Activated T-cell treated with anti-CD3 and anti-CD28 coated beads, Interleukin-2, amount 50 U/mL, for 24 hours (primary cell): ENCODE data around the gene CCN2.

ENCODE experiments used
- DNase-seq: peaks from one replicate; pipeline ENCODE4 v3.0.0-alpha.2; 2020
- H3K27ac Mint-ChIP-seq: 2 replicates; pipeline ENCODE4 v1.8.0; 2020; ENCODE audit warnings: mild to moderate bottlenecking, mixed read lengths
- H3K27me3 Mint-ChIP-seq: 2 replicates; pipeline ENCODE4 v1.8.0; 2020; ENCODE audit warnings: mixed read lengths
- H3K36me3 Mint-ChIP-seq: 2 replicates; pipeline ENCODE4 v1.8.0; 2020; ENCODE audit warnings: low read depth, mixed read lengths
- H3K4me1 Mint-ChIP-seq: 2 replicates; pipeline ENCODE4 v1.8.0; 2020; ENCODE audit warnings: low read depth, mixed read lengths
- H3K4me3 Mint-ChIP-seq: 2 replicates; pipeline ENCODE4 v1.8.0; 2020; ENCODE audit warnings: mild to moderate bottlenecking, moderate library complexity, mixed read lengths
- H3K9me3 Mint-ChIP-seq: 2 replicates; pipeline ENCODE4 v1.8.0; 2020; ENCODE audit warnings: mixed read lengths

Gene CCN2

DNA sequence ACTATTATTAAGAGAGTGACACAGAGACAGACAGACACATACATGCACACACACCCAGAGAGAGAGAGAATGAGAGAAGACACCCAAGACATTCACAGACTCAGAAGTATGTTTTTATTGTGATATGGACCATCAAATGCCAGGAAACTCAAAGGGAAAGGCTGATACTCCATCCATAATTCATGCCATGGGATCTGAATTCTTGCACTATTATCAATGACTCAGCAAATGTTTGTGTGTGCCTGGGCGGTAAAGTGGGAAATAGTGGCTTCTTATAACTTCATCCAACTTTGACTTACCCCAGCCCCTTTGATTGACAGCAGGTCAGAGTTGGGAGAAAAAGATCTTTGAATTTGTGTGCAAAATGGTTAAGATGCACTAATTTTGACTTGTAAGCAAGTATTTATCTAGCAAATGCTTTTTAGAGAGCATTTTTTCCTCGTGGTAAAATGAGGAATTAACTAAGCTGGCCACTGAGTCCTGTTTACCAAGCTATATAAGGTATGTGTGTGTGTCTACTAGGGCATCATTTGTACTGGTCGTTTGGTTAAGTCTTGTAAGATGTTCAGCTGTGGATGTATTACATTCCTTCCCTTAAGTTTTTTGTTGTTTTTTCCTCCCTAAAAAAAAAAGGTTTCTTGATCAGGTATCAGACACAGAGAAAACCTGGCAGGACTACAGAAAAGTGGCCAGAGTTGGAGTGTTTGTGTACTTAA lies 3.0 kb upstream of the CCN2 start:
- Mint-ChIP-seq H3K9me3 (no peaks in the 10 kb centered on the region), H3K4me1 (peaks cover 13% of the 10 kb centered on the region), H3K36me3 (no peaks in the 10 kb centered on the region), H3K27me3 (peaks cover 68% of the 10 kb centered on the region), H3K4me3 (no peak overlapping the region), H3K27ac (no peak overlapping the region)
- no peak for DNase-seq

DNA sequence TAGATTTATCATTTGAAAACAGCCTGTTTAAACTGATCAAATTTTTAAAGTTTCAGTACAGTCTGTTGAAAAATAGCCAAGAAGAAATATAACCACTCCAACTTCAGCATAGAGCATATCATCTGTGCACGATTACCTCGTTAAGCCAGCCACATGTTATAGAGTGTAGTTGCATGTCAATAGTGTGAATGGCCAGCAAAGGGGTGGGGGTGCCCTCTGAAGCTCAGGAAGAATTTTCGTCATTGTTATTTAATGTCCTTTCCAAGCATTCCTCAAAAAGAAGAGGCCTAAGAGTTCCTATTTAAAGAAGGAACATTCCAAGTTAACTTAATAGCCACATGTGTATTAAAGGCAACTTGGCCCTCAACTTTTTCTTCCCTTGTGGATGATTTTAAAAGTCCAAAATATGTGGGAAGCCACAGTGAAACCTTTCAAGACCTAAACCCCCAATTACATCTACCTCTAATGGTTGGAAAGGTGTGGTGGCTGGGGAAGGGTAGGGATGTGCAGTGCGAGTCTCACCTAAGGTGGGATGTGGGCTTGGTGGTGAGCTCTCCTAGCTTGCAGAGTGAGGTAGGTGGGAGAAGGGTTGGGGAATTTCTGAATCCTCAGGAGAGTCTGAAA lies 1.8 kb upstream of the CCN2 start:
- no peak for DNase-seq
- H3K4me3 Mint-ChIP-seq = no peak overlapping the region
- H3K4me1 Mint-ChIP-seq = peaks cover 13% of the 10 kb centered on the region
- H3K36me3 Mint-ChIP-seq = no peaks in the 10 kb centered on the region
- H3K9me3 Mint-ChIP-seq = no peaks in the 10 kb centered on the region
- H3K27ac Mint-ChIP-seq = no peak overlapping the region
- peaks cover 73% of the 10 kb centered on the region for H3K27me3 Mint-ChIP-seq

DNA sequence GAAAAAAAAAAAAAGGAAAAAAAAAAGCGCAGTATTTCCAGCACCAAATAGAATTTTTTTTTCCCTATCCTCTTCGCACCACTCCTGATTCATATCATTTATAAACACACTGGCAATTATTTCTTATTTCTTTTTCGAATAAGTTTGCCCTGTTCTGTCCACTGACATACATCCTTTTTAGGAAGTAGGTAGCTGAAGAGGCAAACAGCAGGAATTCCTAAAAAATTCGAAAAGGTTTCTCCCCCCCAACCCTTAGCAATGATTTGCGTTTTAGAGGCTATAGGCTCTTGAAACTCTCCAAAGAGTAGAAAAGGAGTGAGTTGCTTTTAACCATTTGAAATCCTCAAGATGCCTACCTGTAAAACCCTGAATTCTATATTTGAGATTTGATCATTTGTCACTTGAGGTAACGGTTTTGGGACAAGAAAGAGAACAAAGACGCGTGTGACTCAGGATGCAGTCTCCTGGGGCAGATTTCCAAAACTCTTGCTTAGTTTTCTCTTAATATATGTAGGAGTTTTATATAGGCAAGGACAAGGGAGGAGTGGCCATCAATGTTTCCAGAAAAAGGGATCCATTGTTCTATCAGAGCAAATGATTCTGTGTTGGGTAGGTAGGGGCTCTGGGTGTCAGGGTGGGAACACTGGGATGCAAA lies 531 bp upstream of the CCN2 start:
- Mint-ChIP-seq H3K27me3 (peaks cover 83% of the 10 kb centered on the region), H3K27ac (no peak overlapping the region), H3K4me3 (peak overlapping the region; percentile 45), H3K36me3 (no peaks in the 10 kb centered on the region), H3K4me1 (peaks cover 13% of the 10 kb centered on the region), H3K9me3 (no peaks in the 10 kb centered on the region)
- no peak for DNase-seq

DNA sequence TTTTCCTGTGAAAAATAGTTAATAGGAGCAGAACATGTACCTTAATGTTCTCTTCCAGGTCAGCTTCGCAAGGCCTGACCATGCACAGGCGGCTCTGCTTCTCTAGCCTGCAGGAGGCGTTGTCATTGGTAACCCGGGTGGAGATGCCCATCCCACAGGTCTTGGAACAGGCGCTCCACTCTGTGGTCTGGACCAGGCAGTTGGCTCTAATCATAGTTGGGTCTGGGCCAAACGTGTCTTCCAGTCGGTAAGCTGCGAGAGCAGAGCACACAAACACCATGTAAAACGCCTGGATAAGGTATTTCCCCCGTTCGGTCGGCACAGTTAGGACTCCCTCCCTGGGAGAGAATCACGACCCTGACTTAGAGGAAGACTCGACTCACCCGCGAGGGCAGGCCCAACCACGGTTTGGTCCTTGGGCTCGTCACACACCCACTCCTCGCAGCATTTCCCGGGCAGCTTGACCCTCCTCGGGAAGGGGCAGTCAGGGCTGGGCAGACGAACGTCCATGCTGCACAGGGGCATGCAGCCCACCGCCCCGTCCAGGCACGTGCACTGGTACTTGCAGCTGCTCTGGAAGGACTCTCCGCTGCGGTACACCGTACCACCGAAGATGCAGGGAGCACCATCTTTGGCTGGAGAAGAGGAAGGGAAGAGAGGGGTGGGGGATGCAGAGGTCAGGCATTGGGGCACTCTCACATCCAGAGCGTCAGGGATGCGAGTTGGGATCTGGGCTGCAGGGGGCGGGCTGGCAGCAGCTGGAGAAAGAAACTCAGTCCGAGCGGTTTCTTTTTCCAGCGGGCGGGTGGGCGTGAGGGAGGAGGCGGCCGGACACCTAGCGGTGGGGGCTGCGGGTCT lies 1.0 kb downstream of the CCN2 start:
- no peak overlapping the region for H3K27ac Mint-ChIP-seq
- H3K4me1 Mint-ChIP-seq = peaks cover 13% of the 10 kb centered on the region
- H3K36me3 Mint-ChIP-seq = no peaks in the 10 kb centered on the region
- peak; percentile 36 for DNase-seq
- peaks cover 82% of the 10 kb centered on the region for H3K27me3 Mint-ChIP-seq
- no peaks in the 10 kb centered on the region for H3K9me3 Mint-ChIP-seq
- H3K4me3 Mint-ChIP-seq = peak overlapping the region; percentile 66

DNA sequence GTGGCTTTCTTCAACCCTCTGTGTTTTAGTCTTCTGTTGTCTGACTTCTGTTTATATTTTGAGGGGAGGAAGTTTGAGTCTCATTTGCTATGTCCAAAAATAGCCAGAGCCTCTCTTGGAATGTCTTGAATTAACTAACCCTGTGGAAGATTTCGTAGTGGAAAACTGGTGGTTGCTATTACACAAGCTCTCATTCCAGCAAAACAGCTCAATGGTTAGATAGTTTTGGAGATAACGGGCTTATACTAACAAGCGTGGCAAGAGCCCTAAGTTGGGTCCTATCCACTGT lies 1.6 kb downstream of the CCN2 start:
- Mint-ChIP-seq H3K9me3 (no peaks in the 10 kb centered on the region), H3K27me3 (peaks cover 78% of the 10 kb centered on the region), H3K27ac (no peak overlapping the region), H3K36me3 (no peaks in the 10 kb centered on the region), H3K4me1 (peaks cover 13% of the 10 kb centered on the region), H3K4me3 (no peak overlapping the region)
- DNase-seq = no peak

DNA sequence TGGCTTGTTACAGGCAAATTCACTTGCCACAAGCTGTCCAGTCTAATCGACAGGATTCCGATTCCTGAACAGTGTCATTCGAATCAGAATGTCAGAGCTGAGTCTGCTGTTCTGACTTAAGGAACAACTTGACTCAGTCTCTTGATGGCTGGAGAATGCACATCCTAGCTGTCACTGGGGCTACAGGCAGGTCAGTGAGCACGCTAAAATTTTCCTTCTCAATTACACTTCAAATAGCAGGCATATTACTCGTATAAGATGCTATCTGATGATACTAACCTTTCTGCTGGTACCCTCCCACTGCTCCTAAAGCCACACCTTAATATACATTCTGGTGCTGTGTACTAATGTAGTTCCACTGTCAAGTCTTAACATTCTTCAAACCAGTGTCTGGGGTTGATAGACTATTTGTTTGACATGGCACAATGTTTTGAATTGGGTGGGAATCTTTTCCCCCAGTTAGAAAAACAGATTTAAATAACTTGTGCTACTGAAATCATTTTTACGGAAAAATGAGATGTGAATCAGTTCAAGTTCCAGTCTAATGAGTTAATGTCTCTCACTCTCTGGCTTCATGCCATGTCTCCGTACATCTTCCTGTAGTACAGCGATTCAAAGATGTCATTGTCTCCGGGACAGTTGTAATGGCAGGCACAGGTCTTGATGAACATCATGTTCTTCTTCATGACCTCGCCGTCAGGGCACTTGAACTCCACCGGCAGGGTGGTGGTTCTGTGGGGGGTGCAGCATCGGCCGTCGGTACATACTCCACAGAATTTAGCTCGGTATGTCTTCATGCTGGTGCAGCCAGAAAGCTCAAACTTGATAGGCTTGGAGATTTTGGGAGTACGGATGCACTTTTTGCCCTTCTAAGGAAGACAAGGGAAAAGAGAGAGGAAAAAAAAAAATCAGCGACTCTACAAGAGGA lies 2.2 kb downstream of the CCN2 start:
- peaks cover 13% of the 10 kb centered on the region for H3K4me1 Mint-ChIP-seq
- H3K4me3 Mint-ChIP-seq = no peak overlapping the region
- no peak overlapping the region for H3K27ac Mint-ChIP-seq
- peaks cover 72% of the 10 kb centered on the region for H3K27me3 Mint-ChIP-seq
- no peaks in the 10 kb centered on the region for H3K9me3 Mint-ChIP-seq
- DNase-seq = no peak
- no peaks in the 10 kb centered on the region for H3K36me3 Mint-ChIP-seq

DNA sequence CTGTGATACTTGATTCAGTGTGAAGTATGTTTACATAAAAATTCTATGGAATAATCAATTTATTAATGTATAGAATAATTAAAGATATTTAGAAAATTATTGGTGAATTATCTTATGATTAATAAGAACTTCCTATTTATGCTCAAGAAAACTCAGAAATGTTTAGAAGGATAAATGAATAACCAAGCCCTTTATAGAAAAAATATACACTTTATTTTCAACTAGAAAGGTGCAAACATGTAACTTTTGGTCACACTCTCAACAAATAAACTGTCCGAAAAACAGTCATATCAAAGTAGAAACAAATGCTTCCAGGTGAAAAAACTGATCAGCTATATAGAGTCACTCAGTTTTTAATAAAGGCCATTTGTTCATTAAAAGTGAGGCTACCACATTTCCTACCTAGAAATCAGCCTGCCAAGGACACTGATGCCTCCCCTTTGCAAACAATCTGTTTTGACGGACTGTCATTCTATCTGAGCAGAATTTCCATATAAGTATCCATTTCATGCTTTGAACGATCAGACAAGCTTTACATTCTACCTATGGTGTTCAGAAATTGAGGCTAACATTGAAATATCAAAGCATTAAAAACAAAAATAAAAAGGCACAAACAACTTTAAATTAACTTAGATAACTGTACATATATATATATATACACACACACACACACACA lies 3.0 kb downstream of the CCN2 start:
- H3K36me3 Mint-ChIP-seq = no peaks in the 10 kb centered on the region
- no peak for DNase-seq
- no peaks in the 10 kb centered on the region for H3K9me3 Mint-ChIP-seq
- peaks cover 65% of the 10 kb centered on the region for H3K27me3 Mint-ChIP-seq
- H3K4me3 Mint-ChIP-seq = no peak overlapping the region
- no peak overlapping the region for H3K27ac Mint-ChIP-seq
- H3K4me1 Mint-ChIP-seq = peaks cover 13% of the 10 kb centered on the region

DNA sequence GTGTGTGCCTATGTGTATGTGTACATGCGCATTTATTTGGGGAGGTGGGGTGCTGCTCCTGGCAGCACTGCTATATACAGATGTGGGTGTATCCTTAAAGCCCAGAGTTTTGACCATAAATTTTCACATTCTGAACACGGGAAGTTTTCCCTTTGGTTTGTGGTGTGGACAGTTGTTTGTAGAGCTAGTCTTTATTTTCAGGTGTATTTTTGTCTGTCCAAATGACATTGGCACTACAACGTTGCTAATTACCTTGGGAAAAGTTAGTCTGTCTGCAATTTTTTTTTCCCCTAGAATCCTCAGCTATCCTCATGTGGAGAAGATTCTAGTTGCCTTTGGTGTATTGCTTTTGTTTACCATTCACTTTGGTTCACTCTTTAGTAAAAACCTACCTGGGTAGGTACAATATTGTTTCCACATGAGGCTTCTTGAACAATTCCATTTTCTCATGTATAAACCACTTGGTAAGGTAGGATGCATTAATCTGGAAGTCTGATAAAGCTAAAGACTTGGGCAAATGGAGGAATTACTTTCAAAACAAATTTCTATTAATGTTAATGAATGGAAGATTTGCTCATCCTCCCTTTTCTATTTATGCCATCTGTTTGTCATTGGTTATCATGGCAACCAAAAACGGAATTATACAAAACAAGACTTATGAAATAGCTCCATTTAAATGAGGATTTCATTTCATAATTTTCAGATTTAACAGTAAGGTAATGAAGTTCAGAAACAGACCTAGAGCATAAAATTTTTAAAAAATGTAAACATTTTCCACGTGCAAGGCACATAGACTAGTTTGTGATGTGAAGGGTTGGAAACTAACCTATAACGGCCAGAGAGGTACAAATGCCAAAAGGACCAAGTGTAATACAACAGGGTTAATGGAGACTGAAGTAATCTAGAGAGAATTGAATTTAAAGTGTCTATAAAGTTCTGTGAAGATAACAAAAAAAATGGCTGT lies 3.9 kb downstream of the CCN2 start:
- H3K27ac Mint-ChIP-seq = no peak overlapping the region
- H3K4me3 Mint-ChIP-seq = no peak overlapping the region
- DNase-seq = no peak
- H3K36me3 Mint-ChIP-seq = no peaks in the 10 kb centered on the region
- no peaks in the 10 kb centered on the region for H3K9me3 Mint-ChIP-seq
- H3K27me3 Mint-ChIP-seq = peaks cover 57% of the 10 kb centered on the region
- peaks cover 13% of the 10 kb centered on the region for H3K4me1 Mint-ChIP-seq

DNA sequence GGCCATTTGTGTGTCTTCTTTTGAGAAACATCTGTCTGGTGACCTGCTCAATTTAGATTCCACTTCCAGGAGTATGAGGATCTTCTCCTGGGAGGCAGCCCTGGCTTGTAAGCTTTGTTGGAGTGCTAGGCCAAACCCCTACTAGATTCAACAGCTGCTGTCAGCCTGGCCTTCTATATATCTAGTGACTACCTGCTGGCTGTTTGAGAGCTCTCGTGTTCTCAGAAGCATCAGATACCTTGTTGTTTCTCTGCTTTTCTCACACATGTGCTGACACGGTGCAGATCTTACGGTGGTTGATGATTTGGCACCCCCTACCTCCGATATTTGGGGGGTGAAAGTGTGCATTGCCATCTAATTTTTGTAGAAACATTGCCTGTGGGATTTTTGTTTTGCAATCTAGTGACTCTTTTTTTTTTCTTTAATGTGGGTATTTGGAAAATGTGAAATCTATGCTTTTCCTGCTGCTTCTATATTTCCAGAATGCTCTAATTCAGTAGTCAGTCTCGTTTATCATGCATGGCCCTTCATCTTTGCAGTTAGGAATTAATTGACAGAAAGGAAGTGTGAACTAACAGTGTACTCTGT lies 4.7 kb downstream of the CCN2 start:
- Mint-ChIP-seq H3K9me3 (no peaks in the 10 kb centered on the region), H3K27ac (no peak overlapping the region), H3K27me3 (peaks cover 49% of the 10 kb centered on the region), H3K36me3 (no peaks in the 10 kb centered on the region), H3K4me3 (no peak overlapping the region), H3K4me1 (peaks cover 11% of the 10 kb centered on the region)
- no peak for DNase-seq

DNA sequence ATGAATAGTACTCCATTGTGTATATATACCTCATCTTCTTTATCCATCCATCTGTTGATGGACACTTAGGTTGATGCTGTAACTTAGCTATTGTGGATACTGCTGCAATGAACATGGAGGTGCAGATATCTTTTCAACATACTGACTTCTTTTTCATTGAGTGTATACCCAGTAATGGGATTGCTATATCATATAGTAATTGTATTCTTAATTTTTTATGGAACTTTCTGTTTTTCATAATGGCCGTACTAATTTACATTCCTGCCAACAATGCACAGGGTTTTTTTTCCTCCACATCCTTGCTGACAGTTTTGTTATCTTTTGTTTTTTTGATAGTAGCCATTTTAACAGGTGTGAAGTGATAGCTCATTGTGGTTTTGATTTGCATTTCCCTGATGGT lies 5.2 kb downstream of the CCN2 start:
- Mint-ChIP-seq H3K36me3 (no peaks in the 10 kb centered on the region), H3K4me1 (peaks cover 8% of the 10 kb centered on the region), H3K9me3 (no peaks in the 10 kb centered on the region), H3K4me3 (no peak overlapping the region), H3K27ac (no peak overlapping the region), H3K27me3 (peaks cover 44% of the 10 kb centered on the region)
- no peak for DNase-seq

DNA sequence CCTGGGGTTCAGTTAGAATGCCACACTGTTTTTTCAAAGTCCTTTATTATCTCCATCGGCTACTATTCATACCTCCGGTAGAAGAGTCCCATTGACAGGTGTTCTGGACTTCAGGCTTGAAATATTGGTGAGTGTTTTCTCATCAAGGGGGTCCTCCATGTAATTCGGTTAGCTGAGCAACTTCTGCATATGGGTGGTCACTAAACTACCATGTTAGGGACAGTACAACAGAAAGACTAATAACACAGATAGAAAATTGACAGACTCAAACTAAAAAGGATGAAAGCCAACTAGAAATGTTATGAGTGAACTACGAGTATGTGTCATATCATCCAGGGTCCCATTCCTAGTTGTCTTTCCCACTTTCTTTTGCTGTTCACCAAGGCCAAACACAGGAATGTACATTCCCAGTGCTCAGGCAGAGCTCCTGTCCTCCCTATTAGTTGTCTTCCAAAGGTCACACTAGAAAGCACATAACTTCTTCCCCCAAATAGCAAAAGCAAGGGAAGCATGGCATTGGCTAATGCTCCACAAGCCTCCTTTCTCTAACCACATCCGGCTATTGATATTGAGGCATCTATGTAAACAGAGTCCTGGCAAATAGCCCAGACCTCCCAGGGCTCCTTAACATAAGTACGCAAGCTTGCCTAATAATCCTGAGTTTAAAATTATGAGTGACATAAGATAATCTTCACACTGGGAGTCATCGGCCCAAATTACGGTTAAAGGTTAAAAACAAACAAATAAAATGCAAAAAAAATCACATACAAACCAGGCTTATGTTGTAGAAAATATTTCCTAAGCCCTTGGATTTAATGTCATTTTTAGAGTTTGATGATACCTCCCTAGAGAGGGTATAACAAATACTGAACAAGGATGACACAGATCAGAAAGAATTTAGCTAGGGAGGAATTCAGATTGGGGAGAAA lies 13.2 kb downstream of the CCN2 start:
- peaks cover 17% of the 10 kb centered on the region for H3K27me3 Mint-ChIP-seq
- H3K9me3 Mint-ChIP-seq = no peaks in the 10 kb centered on the region
- H3K36me3 Mint-ChIP-seq = no peaks in the 10 kb centered on the region
- H3K4me3 Mint-ChIP-seq = no peak overlapping the region
- no peak for DNase-seq
- no peak overlapping the region for H3K27ac Mint-ChIP-seq
- H3K4me1 Mint-ChIP-seq = no peaks in the 10 kb centered on the region

DNA sequence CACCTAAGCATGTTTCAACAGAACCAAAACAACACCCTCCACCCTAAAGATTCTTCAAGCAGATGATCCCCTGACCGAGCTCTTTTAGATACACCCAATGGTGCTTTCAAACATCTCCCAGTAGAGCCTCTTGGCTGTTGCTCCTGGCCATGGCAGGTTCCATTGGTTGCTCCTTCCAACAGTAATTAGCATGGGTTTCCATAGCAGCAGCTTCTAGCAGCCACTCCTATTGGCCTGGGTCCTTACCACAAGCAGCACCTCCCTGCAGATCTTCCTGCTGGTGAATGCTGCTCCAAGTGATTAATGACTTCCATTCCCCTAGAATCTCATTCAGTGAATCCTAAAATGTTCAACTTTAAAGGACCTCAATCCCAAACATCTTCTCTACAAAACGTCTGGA lies 13.9 kb downstream of the CCN2 start:
- DNase-seq = no peak
- Mint-ChIP-seq H3K27me3 (peaks cover 17% of the 10 kb centered on the region), H3K9me3 (no peaks in the 10 kb centered on the region), H3K4me1 (no peaks in the 10 kb centered on the region), H3K4me3 (no peak overlapping the region), H3K36me3 (no peaks in the 10 kb centered on the region), H3K27ac (no peak overlapping the region)
